ENCODE data around the gene CFAP43. TPM values are rescaled to one million over a fixed set of nuclear protein-coding genes. Genes with fewer than 3 reads are reported as not detected.
A peak's percentile ranks its signal among the peaks of the same experiment; 100 is the strongest.

The CFAP43 gene
- total and polyA plus RNA-seq, 2 donors (not counting 1 experiment from before 2014, with no cell fraction given), result 0.12 TPM; not detected in 1

GRCh38 chr10:104257235-104257634 is 25.1 kb upstream of the CFAP43 start:
- H3K79me2 ChIP-seq (ENCODE audit: control insufficient read depth, insufficient read depth, low read length), result peaks cover 44% of the 10 kb centered on the region
- peaks cover 67% of the 10 kb centered on the region for H3K4me1 Mint-ChIP-seq
- peak overlapping the region; percentile 60 for H3K27ac Mint-ChIP-seq
- intact Hi-C loops (cut with micrococcal nuclease), result no loop called here
- H3K4me2 ChIP-seq (replicated peaks; ENCODE audit: low read depth, low read length, poor library complexity, severe bottlenecking), result no peak overlapping the region
- no peaks in the 10 kb centered on the region for H3K27me3 ChIP-seq (replicated peaks in 1 of 4; ENCODE audit: control extremely low read depth in 1 of 4, control insufficient read depth in 3 of 4, insufficient read depth in 4 of 4, low read length in 3 of 4)
- no peaks in the 10 kb centered on the region for H3K27me3 Mint-ChIP-seq
- ChIA-PET CTCF (interaction anchor here (1.7 to 5.0 kb wide), 2 partner anchors 11 to 18 kb away, joined by 7 to 39 read pairs; partner anchors contain the start of gene GSTO2), POLR2A (interaction anchor here (0.7 kb wide), 1 partner anchor 13 kb away, joined by 3 read pairs; no protein-coding TSS in a partner anchor)
- DNase-seq (no peak), ATAC-seq (ENCODE audit: low read depth) (no peak)
- H3K9ac ChIP-seq (ENCODE audit: low read length), result no peak overlapping the region
- no peaks in the 10 kb centered on the region for H3K9me3 ChIP-seq (ENCODE audit: control extremely low read depth in 1 of 3, control insufficient read depth in 2 of 3, insufficient read depth in 1 of 3, low read length in 2 of 3)
- H3K4me1 ChIP-seq (ENCODE audit: control insufficient read depth in 2 of 2, insufficient read depth in 2 of 2, low read length in 2 of 2), result peaks cover 13 to 14% of the 10 kb centered on the region in 2 donors
- H3K4me3 ChIP-seq (ENCODE audit: control extremely low read depth in 1 of 5, extremely low read depth in 1 of 5, insufficient read depth in 1 of 5, low read depth in 2 of 5, low read length in 4 of 5), result no peak overlapping the region
- no peak overlapping the region for H2AFZ ChIP-seq (ENCODE audit: insufficient read depth, low read depth, low read length, poor library complexity, severe bottlenecking)
- H3K36me3 ChIP-seq (replicated peaks in 1 of 2; ENCODE audit: control extremely low read depth in 1 of 2, control insufficient read depth in 1 of 2, extremely low read depth in 1 of 2, insufficient read depth in 2 of 2, low read length in 1 of 2), result peaks cover 0 to 47% of the 10 kb centered on the region in 2 experiments
- no peak overlapping the region for H3K4me3 Mint-ChIP-seq
- no peaks in the 10 kb centered on the region for H3K9me3 Mint-ChIP-seq (ENCODE audit: insufficient read depth)
- no CpG with 5 or more reads among the region's 5 CpGs for WGBS (ENCODE audit: insufficient coverage)
- TF ChIP-seq CTCF (IDR thresholded peaks at IDR 0.05) (no peak), EZH2 (IDR thresholded peaks at IDR 0.05; ENCODE audit: borderline replicate concordance, insufficient read depth, low read depth, low read length, poor library complexity, severe bottlenecking) (no peak)
- peak overlapping the region in 1 of 2 donors; percentile 18 for H3K27ac ChIP-seq (ENCODE audit: low read length in 2 of 2)
- peaks cover 3% of the 10 kb centered on the region for H4K20me1 ChIP-seq (ENCODE audit: control insufficient read depth, insufficient read depth, low read length, poor library complexity, severe bottlenecking)

DNA sequence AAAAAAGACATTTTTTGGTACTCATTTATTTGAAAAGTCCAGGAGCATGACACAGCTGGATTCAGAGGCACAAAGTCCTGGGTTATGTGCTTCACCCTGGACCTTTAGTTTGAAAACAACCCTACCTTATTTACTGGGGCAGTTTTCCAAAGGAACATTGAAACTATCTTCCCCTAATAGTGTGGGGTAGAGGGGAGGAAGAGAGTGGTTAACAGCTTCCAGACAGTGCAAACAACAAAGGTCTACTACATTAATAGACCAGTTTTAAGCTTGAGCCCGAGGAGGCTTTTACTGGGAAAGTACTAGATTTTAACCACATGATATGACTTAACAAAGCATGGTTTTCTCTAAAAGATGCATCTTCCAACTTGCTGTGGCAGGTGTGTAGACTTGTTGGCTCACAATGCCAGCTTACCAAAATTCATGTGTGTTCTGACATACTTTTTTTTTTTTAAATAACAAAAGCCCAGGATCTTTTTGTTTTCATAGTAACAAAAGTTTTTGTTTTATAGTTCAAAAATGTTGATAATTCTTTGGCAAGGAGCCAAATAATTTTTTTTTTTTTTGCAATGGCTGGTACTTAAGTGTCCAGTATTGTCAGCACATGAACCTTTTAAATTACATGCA is 24.3 kb upstream of the CFAP43 start:
- WGBS (ENCODE audit: insufficient coverage), result no CpG with 5 or more reads among the region's 1 CpG
- peak overlapping the region; percentile 78 for H3K4me2 ChIP-seq (replicated peaks; ENCODE audit: low read depth, low read length, poor library complexity, severe bottlenecking)
- peaks cover 44% of the 10 kb centered on the region for H3K79me2 ChIP-seq (ENCODE audit: control insufficient read depth, insufficient read depth, low read length)
- H3K9ac ChIP-seq (ENCODE audit: low read length), result no peak overlapping the region
- no peaks in the 10 kb centered on the region for H3K27me3 ChIP-seq (replicated peaks in 1 of 4; ENCODE audit: control extremely low read depth in 1 of 4, control insufficient read depth in 3 of 4, insufficient read depth in 4 of 4, low read length in 3 of 4)
- ATAC-seq (ENCODE audit: low read depth) (no peak), DNase-seq (no peak)
- Mint-ChIP-seq H3K4me1 (peaks cover 64% of the 10 kb centered on the region), H3K27me3 (peaks cover 1% of the 10 kb centered on the region), H3K27ac (peak overlapping the region; percentile 97), H3K9me3 (ENCODE audit: insufficient read depth) (no peaks in the 10 kb centered on the region), H3K4me3 (peak overlapping the region; percentile 99)
- no peak overlapping the region for H2AFZ ChIP-seq (ENCODE audit: insufficient read depth, low read depth, low read length, poor library complexity, severe bottlenecking)
- CTCF ChIA-PET, result interaction anchor here (1.4 to 5.0 kb wide), 4 partner anchors 12 to 368 kb away, joined by 4 to 39 read pairs (median 6); partner anchors contain the start of gene GSTO2
- intact Hi-C loops (cut with micrococcal nuclease), result no loop called here
- peaks cover 3% of the 10 kb centered on the region for H4K20me1 ChIP-seq (ENCODE audit: control insufficient read depth, insufficient read depth, low read length, poor library complexity, severe bottlenecking)
- H3K36me3 ChIP-seq (replicated peaks in 1 of 2; ENCODE audit: control extremely low read depth in 1 of 2, control insufficient read depth in 1 of 2, extremely low read depth in 1 of 2, insufficient read depth in 2 of 2, low read length in 1 of 2), result peaks cover 0 to 39% of the 10 kb centered on the region in 2 experiments
- no peak for TF ChIP-seq CTCF (IDR thresholded peaks at IDR 0.05)
- H3K4me1 ChIP-seq (ENCODE audit: control insufficient read depth in 2 of 2, insufficient read depth in 2 of 2, low read length in 2 of 2), result peaks cover 13 to 14% of the 10 kb centered on the region in 2 donors
- peak overlapping the region in 1 of 2 donors; percentile 82 for H3K27ac ChIP-seq (ENCODE audit: low read length in 2 of 2)
- no peaks in the 10 kb centered on the region for H3K9me3 ChIP-seq (ENCODE audit: control extremely low read depth in 1 of 3, control insufficient read depth in 2 of 3, insufficient read depth in 1 of 3, low read length in 2 of 3)
- peak overlapping the region in 1 of 5 experiments; percentile 87 for H3K4me3 ChIP-seq (ENCODE audit: control extremely low read depth in 1 of 5, extremely low read depth in 1 of 5, insufficient read depth in 1 of 5, low read depth in 2 of 5, low read length in 4 of 5)
- POLR2A ChIA-PET, result interaction anchor here (0.7 kb wide), 3 partner anchors 14 to 135 kb away, joined by 3 read pairs; partner anchors contain the start of gene SFR1
